Memory B cell (primary cell): ENCODE results near the gene C1orf141.
"Not testable (repeated sequence)": the region's sequence is repeated elsewhere in the genome, so short reads cannot be mapped to it uniquely, and the experiment has no call there.

ENCODE experiments used
- ATAC-seq: fragments of 150-1000 bp; cut with Tn5 transposase; 2 replicates; pipeline ENCODE4 v1.10.0; 2021; ENCODE audit warnings: low read depth, mild to moderate bottlenecking, moderate library complexity
- DNase-seq, 2 donors: peaks; one replicate each; pipeline ENCODE4 v3.0.0; 2022; ENCODE audit warnings: low spot score in 2 of 2
- H3K27ac Mint-ChIP-seq: one replicate; pipeline ENCODE4 v1.8.0; 2022; ENCODE audit warnings: mild to moderate bottlenecking, moderate library complexity, mixed read lengths
- H3K27me3 Mint-ChIP-seq: one replicate; pipeline ENCODE4 v1.8.0; 2022; ENCODE audit warnings: mixed read lengths
- H3K36me3 Mint-ChIP-seq: one replicate; pipeline ENCODE4 v1.8.0; 2022; ENCODE audit warnings: mild to moderate bottlenecking, mixed read lengths
- H3K4me1 Mint-ChIP-seq: one replicate; pipeline ENCODE4 v1.8.0; 2022; ENCODE audit warnings: mixed read lengths
- H3K4me3 Mint-ChIP-seq: one replicate; pipeline ENCODE4 v1.8.0; 2022; ENCODE audit warnings: mild to moderate bottlenecking, moderate library complexity, mixed read lengths
- H3K9me3 Mint-ChIP-seq: one replicate; pipeline ENCODE4 v1.8.0; 2022; ENCODE audit warnings: mixed read lengths

C1orf141 gene

DNA sequence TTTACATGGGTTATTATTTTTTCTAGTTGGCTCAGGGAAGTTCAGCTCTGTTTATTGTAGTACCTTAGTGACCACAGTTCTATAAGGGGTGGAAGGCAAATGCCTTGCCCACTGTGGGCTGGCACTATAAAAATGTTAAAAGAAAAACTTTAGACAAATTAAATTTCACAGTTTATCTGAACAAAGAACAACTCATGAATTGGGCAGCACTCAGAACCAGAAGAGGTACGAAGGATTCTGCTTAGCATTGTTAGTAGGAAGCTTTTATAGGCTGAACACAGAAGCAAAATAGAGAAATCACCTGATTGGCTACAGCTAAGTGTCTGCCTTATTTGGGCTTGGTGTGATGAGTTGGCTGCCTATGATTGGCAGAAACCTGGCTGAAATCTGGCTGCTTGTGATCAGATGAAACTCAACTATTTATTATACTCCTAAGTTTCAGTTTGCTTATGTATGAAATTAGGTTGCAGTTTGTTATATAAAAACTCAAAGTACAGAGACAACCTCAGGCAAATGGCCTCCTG lies 45.0 kb downstream of the C1orf141 start:
- no peaks in the 10 kb centered on the region for H3K36me3 Mint-ChIP-seq
- ATAC-seq (no peak), DNase-seq (no peak)
- H3K9me3 Mint-ChIP-seq, result no peaks in the 10 kb centered on the region
- no peak overlapping the region for H3K27ac Mint-ChIP-seq
- no peaks in the 10 kb centered on the region for H3K4me1 Mint-ChIP-seq
- no peak overlapping the region for H3K4me3 Mint-ChIP-seq
- H3K27me3 Mint-ChIP-seq, result peaks cover 2% of the 10 kb centered on the region

DNA sequence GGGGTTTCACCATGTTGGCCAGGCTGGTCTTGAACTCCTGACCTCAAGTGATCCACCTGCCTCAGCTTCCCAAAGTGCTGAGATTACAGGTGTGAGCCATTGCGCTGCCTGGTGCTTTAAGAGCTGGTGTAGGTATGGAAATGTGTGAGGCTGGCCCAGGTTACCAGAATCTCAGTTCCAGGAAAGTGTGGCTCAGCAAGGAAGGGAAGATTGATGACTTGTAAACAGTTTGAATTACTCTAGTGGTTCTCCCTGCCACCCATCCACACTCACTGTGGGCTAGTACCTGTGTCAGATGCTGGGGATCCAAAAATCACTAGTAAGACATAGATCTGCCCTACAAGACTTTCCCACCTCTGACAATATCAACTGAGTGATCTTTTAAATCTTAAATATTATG lies 46.3 kb downstream of the C1orf141 start:
- H3K4me3 Mint-ChIP-seq, result no peak overlapping the region
- no peak overlapping the region for H3K27ac Mint-ChIP-seq
- DNase-seq (no peak), ATAC-seq (no peak)
- no peaks in the 10 kb centered on the region for H3K36me3 Mint-ChIP-seq
- no peaks in the 10 kb centered on the region for H3K9me3 Mint-ChIP-seq
- no peaks in the 10 kb centered on the region for H3K4me1 Mint-ChIP-seq
- peaks cover 2% of the 10 kb centered on the region for H3K27me3 Mint-ChIP-seq

DNA sequence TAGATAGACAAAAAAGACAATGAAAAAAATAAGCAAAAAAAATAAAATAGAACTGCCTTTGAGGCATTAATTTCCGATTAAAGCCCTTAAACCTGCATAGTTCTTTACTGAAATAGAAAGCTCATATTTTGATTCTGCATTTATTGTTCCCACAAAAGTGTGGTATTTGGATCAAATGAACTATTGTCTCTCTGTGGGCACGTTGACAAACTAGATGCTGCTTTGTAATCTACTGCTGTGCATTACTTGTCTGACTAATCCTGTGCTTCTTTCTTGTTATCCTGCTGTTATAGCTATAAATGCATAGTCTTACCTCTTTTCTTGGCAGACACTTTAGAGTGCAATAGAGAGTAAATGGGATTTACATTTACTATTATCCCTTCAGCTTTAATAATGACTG lies 49.4 kb downstream of the C1orf141 start:
- DNase-seq, result no peak
- Mint-ChIP-seq H3K27ac (no peak overlapping the region), H3K9me3 (no peaks in the 10 kb centered on the region), H3K36me3 (no peaks in the 10 kb centered on the region), H3K27me3 (peaks cover 2% of the 10 kb centered on the region), H3K4me3 (no peak overlapping the region), H3K4me1 (no peaks in the 10 kb centered on the region)
- ATAC-seq, result no peak

DNA sequence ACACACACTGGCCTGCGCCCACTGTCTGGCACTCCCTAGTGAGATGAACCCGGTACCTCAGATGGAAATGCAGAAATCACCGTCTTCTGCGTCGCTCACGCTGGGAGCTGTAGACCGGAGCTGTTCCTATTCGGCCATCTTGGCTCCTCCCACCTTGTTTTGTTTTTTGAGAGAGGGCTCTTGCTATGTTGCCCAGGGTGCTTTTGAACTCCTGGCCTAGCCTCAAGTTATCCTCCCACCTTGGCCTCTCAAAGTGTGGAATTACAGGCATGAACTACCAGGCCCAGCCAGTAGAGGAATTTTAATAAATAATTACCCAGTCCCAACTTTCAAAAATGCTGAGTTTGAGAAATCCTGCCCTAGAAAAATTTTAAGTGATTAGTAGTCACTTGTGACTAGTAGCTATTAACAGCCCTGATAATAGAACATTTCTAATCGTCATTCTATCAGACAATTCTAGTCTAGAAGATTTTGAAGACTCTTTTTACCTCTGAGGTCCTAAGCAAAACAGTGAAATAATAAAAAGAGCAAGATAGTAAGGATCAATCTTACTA lies 49.9 kb downstream of the C1orf141 start:
- Mint-ChIP-seq H3K36me3 (no peaks in the 10 kb centered on the region), H3K27ac (no peak overlapping the region), H3K9me3 (no peaks in the 10 kb centered on the region), H3K4me1 (no peaks in the 10 kb centered on the region), H3K4me3 (no peak overlapping the region), H3K27me3 (peaks cover 2% of the 10 kb centered on the region)
- DNase-seq (no peak), ATAC-seq (no peak)

DNA sequence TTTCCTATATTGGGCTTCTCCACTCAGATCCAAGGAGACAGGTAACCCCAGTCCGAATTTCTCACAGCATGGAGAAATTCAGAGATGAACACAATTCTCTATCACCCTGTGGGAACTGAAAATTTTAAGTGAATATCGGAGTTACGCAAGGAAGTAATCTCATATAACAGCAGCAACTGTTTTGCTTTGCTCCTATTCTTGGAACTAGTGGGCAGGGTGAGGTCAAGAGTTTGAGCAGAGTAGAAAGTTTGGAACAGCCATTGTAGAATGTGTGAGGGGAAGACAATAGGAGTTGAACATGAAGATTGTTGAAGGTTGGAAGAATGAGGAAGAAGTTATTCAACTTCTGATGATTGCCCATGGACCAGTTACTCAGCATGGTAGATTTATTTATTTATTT lies 56.5 kb downstream of the C1orf141 start:
- Mint-ChIP-seq H3K4me3 (no peak overlapping the region), H3K27ac (no peak overlapping the region), H3K36me3 (no peaks in the 10 kb centered on the region), H3K4me1 (peaks cover 4% of the 10 kb centered on the region), H3K27me3 (no peaks in the 10 kb centered on the region), H3K9me3 (peaks cover 5% of the 10 kb centered on the region)
- no peak for ATAC-seq
- DNase-seq, result no peak

DNA sequence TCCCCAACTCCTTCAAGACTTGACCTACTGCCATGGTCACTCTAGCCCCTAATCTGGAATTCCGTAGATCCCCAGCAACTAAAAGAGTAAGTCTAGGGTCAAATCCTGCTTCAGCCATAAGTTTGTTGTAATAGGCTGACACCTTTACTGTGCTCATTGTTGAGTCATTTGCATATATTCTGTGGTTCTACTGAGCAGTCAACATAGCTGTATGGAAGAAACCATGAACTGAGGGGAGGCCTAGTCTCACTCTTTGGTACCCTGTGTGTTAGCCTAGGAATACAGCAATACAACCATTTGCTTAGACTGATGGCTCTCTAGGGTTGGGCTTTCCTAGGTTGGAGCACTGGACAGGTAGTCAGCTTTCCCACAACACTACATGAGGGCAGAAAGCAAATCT lies 57.2 kb downstream of the C1orf141 start:
- Mint-ChIP-seq H3K36me3 (peaks cover 2% of the 10 kb centered on the region), H3K9me3 (peaks cover 9% of the 10 kb centered on the region), H3K27ac (no peak overlapping the region), H3K4me1 (peaks cover 4% of the 10 kb centered on the region), H3K27me3 (peaks cover 1% of the 10 kb centered on the region), H3K4me3 (no peak overlapping the region)
- ATAC-seq, result no peak
- DNase-seq, result no peak

DNA sequence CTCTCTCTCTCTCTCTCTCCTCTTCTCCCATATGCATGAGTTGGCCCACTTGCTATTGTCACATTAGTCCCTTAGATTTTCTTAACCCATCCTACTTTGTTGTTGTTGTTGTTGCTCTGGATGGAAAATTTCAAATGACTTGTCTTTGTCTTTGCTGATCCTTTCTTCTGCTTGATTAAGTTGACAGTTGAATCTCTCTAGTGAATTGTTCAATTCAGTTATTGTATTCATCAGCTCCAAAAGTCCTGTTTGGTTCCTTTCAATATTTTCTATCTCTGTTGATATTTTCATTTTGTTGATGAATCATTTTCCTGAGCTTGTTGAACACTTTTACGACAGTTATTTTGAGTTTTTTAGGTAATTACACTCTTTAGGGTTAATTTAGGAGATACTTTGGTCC lies 62.0 kb downstream of the C1orf141 start:
- DNase-seq (no peak), ATAC-seq (no peak)
- Mint-ChIP-seq H3K27me3 (peaks cover 2% of the 10 kb centered on the region), H3K4me1 (peaks cover 4% of the 10 kb centered on the region), H3K4me3 (no peak overlapping the region), H3K27ac (no peak overlapping the region), H3K36me3 (peaks cover 7% of the 10 kb centered on the region), H3K9me3 (peaks cover 12% of the 10 kb centered on the region)

DNA sequence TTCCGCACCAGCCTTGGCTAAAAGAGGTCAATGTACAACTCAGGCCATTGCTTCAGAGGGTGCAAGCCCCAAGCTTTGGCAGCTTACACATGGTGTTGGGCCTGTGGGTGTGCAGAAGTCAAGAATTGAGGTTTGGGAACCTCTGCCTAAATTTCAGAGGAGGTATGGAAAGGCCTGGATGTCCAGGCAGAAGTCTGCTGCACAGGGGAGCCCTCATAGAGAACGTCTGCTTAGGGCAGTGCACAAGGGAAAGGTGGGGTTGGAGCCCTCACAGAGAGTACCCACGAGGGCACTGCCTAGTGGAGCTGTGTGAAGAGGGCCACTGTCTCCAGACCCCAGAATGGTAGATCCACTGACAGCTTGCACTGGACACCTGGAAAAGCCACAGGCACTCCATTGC lies 67.1 kb downstream of the C1orf141 start:
- H3K4me1 Mint-ChIP-seq, ATAC-seq, H3K27me3 Mint-ChIP-seq, DNase-seq, H3K27ac Mint-ChIP-seq, H3K4me3 Mint-ChIP-seq: not testable (repeated sequence)
- Mint-ChIP-seq H3K9me3 (peaks cover 13% of the 10 kb centered on the region), H3K36me3 (peaks cover 10% of the 10 kb centered on the region)

DNA sequence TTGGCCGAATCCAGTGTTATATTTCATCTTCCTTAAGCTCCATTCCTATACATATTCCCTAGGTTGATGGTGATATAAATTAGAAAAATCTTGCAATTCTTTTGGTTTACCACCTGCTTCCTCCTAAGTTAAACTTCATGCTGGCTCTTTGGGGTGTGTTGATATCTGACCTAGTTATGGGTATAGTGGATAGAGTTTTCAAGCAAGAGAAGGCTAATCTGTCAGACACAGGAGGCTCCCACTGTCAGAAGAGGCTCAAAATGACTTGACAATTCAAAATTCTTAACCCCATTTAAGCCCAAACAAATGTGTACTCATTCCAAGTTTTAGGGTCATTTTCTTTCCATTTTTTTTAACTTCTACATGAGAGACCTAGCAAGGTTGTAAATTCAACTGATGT lies 72.4 kb downstream of the C1orf141 start:
- Mint-ChIP-seq H3K27me3 (peaks cover 2% of the 10 kb centered on the region), H3K4me3 (no peak overlapping the region), H3K36me3 (peaks cover 5% of the 10 kb centered on the region), H3K9me3 (peaks cover 7% of the 10 kb centered on the region), H3K27ac (no peak overlapping the region), H3K4me1 (no peaks in the 10 kb centered on the region)
- DNase-seq, result no peak
- no peak for ATAC-seq

DNA sequence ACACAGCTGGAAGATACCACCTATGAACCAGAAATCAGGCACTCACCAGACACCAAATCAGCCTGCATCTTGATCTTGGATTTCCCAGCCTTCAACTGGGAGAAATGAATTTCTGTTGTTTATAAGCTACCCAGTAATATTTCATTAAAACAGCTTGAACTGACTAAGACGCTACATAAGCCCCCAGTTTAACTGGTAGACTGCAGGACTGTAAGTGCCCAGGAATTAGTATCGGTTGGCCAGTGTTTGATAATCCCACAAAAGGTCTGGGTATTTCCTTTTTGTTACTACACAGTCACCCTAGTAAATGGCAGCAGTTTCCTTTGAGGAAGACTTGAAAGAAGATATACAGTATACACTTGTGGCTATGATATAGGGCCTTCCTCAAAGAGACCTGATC lies 73.5 kb downstream of the C1orf141 start:
- H3K4me3 Mint-ChIP-seq, result no peak overlapping the region
- DNase-seq (no peak), ATAC-seq (no peak)
- H3K36me3 Mint-ChIP-seq, result no peaks in the 10 kb centered on the region
- no peaks in the 10 kb centered on the region for H3K9me3 Mint-ChIP-seq
- no peak overlapping the region for H3K27ac Mint-ChIP-seq
- H3K4me1 Mint-ChIP-seq, result no peaks in the 10 kb centered on the region
- peaks cover 2% of the 10 kb centered on the region for H3K27me3 Mint-ChIP-seq

DNA sequence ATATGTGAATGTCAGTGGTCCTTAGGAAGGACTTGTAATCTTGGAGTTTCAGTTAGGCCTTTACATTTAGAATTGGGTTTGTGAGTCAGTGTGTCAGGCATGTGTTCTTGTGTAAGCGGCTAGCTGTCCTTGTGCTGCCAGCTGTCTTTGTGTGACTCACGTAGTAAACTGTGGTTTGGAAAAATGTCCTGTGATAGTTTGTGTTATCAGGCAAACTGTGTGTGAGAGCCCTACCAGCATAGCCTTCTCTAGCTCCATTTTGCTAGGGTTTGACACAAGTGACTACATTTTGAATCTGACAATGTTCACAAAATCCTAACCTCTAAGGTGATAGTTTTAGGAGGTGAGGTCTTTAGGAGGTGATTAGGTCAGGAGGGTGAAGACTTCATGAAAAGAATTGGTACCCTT lies 74.0 kb downstream of the C1orf141 start:
- Mint-ChIP-seq H3K4me1 (no peaks in the 10 kb centered on the region), H3K4me3 (no peak overlapping the region), H3K36me3 (no peaks in the 10 kb centered on the region), H3K27me3 (peaks cover 2% of the 10 kb centered on the region), H3K9me3 (no peaks in the 10 kb centered on the region), H3K27ac (no peak overlapping the region)
- ATAC-seq, result no peak
- no peak for DNase-seq

DNA sequence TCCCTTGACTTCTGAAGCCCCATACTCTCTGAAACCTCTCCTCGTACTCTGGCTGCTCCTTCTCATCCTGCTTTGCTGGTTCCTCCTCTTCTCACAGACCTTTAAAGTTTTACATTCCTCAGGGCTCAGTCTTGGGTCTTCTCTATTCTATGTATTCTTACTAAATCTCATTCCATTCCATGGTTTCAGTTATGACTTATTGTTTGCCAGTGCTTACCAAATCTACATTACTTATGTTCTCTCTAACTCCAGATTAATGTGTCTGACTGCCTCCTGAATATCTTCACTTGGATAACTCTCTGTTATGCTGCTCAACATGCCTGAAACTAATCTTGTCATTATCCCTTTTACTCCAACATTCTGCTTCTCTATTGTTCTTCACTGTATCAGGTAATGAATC lies 75.4 kb downstream of the C1orf141 start:
- H3K4me1 Mint-ChIP-seq, result no peaks in the 10 kb centered on the region
- H3K36me3 Mint-ChIP-seq, result no peaks in the 10 kb centered on the region
- ATAC-seq, result no peak
- no peak overlapping the region for H3K27ac Mint-ChIP-seq
- DNase-seq, result no peak
- H3K9me3 Mint-ChIP-seq, result no peaks in the 10 kb centered on the region
- H3K4me3 Mint-ChIP-seq, result no peak overlapping the region
- peaks cover 2% of the 10 kb centered on the region for H3K27me3 Mint-ChIP-seq

DNA sequence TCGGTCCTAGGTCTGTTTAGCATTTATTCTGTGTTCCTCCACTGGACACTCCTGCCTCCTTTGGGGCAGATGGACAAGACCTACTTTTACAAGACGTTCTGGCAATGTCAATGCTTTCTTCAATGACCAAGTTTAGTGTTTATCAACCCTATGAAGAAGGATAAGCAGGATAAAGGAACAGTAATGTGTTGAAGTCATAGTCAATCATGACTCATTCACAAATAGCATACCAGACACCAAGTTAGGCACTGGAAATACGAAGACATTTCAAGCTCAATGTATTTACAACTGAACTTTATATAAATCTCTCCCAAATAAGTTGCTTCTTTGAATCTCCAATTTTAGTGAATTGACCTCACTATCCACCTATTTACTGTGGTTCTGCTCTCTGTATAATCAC lies 76.0 kb downstream of the C1orf141 start:
- H3K4me3 Mint-ChIP-seq, result no peak overlapping the region
- DNase-seq, result no peak
- no peaks in the 10 kb centered on the region for H3K9me3 Mint-ChIP-seq
- no peaks in the 10 kb centered on the region for H3K36me3 Mint-ChIP-seq
- H3K4me1 Mint-ChIP-seq, result no peaks in the 10 kb centered on the region
- no peak overlapping the region for H3K27ac Mint-ChIP-seq
- ATAC-seq, result no peak
- H3K27me3 Mint-ChIP-seq, result no peaks in the 10 kb centered on the region

DNA sequence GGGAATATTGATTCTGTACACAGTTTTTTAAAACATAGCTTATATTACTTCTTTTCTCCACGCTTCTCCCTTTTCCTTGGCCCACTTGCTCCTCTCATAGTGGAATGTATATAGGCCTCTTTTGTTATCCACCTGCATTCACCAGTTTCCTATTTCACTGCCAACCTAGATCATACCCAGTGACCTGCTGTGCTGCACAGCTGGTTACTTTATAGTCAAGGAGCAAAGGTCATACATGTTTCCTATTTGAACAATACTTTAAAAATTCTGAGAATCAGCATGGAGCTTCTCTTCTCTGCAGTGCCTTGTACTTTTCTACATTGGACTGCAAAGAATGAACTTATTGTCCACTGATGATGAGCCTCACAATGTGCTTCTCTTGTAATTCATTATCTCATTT lies 76.5 kb downstream of the C1orf141 start:
- ATAC-seq (no peak), DNase-seq (no peak)
- Mint-ChIP-seq H3K27me3 (no peaks in the 10 kb centered on the region), H3K9me3 (no peaks in the 10 kb centered on the region), H3K4me3 (no peak overlapping the region), H3K27ac (no peak overlapping the region), H3K4me1 (no peaks in the 10 kb centered on the region), H3K36me3 (no peaks in the 10 kb centered on the region)
